ENCODE measurements around the gene LDLRAP1. TPM values are rescaled to one million over a fixed set of nuclear protein-coding genes. Genes with fewer than 3 reads are reported as not detected.

LDLRAP1 gene
- total and polyA plus RNA-seq, 9 of the 15 experiments (the other 6 are each of a cell fraction or from before 2014, with no cell fraction given), result 0.56 to 29.6 (median 16.2) TPM

- no peak; the same call in 1 of the 2 replicates for TF ChIP-seq ZNF175 (CRISPR knock-in tag; IDR thresholded peaks at IDR 0.05; ENCODE audit: low read depth)
- TF ChIP-seq HNRNPK (IDR thresholded peaks at IDR 0.05; ENCODE audit: low read depth, low read length, poor library complexity, severe bottlenecking), result no peak
- peak; percentile 28 to 53; a peak in 2 of 4 replicates for TF ChIP-seq FOXK2 (conservative IDR thresholded peaks at IDR 0.05 in 1 of 2, IDR thresholded peaks at IDR 0.05 in 1 of 2; ENCODE audit: low read depth in 2 of 2)
- peak; percentile 84 for TF ChIP-seq REST (IDR thresholded peaks at IDR 0.05; ENCODE audit: borderline replicate concordance)
- TF ChIP-seq REST (CRISPR knock-in tag; IDR thresholded peaks at IDR 0.05; ENCODE audit: low read depth), result peak; percentile 63; the same call in 1 of the 2 replicates
- TF ChIP-seq FOS (IDR thresholded peaks at IDR 0.05; ENCODE audit: extremely low read depth, insufficient read length), result no peak
- TF ChIP-seq ZNF146 (CRISPR knock-in tag; IDR thresholded peaks at IDR 0.05; ENCODE audit: unreplicated experiment), result no peak
- peak; percentile 59; the same call in 1 of the 2 replicates for TF ChIP-seq MBD2 (IDR thresholded peaks at IDR 0.05; ENCODE audit: borderline replicate concordance, low read depth)
- TF ChIP-seq DMBX1 (CRISPR knock-in tag; IDR thresholded peaks at IDR 0.05; ENCODE audit: borderline replicate concordance), result no peak; the same call in 1 of the 2 replicates
- TF ChIP-seq YY1 (IDR thresholded peaks at IDR 0.05; ENCODE audit: borderline replicate concordance in 1 of 3, control insufficient read depth in 1 of 3, extremely low read depth in 1 of 3, insufficient read depth in 3 of 3, insufficient read length in 1 of 3, insufficient replicate concordance in 2 of 3, low read depth in 1 of 3, low read length in 2 of 3), result no peak
- no peak for TF ChIP-seq FOXJ2 (tag; IDR thresholded peaks at IDR 0.05)
- TF ChIP-seq CHD1 (IDR thresholded peaks at IDR 0.05; ENCODE audit: low read length), result no peak
- peak; percentile 85; the same call in 1 of the 2 replicates for TF ChIP-seq FOXP1 (CRISPR knock-in tag; IDR thresholded peaks at IDR 0.05)
- TF ChIP-seq SRSF9 (IDR thresholded peaks at IDR 0.05; ENCODE audit: borderline replicate concordance, low read depth, low read length), result no peak
- TF ChIP-seq RBM14 (IDR thresholded peaks at IDR 0.05; ENCODE audit: borderline replicate concordance, insufficient read depth, low read depth, low read length), result no peak
Measured at GRCh38 chr1:25549273-25550154, 6.1 kb downstream of the LDLRAP1 start (continued).

Measured in K562 (cell line).